GM12878 (cell line): ENCODE results near the gene TUBB4B. TPM values are rescaled to one million over a fixed set of nuclear protein-coding genes. Genes with fewer than 3 reads are reported as not detected.

Experiments used
- DPF2 ChIP-seq: fragments of 450-650 bp; IDR thresholded peaks from 2 replicates; pipeline ENCODE4 v1.6.1; 2017; ENCODE audit warnings: mild to moderate bottlenecking
- MEF2A ChIP-seq: IDR thresholded peaks from 2 replicates; pipeline ENCODE4 v1.6.1; 2011; ENCODE audit warnings: low read depth, mild to moderate bottlenecking, low read length, moderate library complexity; ENCODE audit not compliant: insufficient read depth
- MEF2B ChIP-seq: fragments of 450-650 bp; IDR thresholded peaks from 2 replicates; pipeline ENCODE4 v1.6.1; 2018; ENCODE audit warnings: mild to moderate bottlenecking, moderate library complexity; ENCODE audit not compliant: partially characterized antibody, poor library complexity, severe bottlenecking
- RAD51 ChIP-seq: fragments of 450-650 bp; IDR thresholded peaks from 2 replicates; pipeline ENCODE4 v1.6.1; 2016; ENCODE audit warnings: moderate library complexity, mild to moderate bottlenecking, inconsistent platforms
- RBBP5 ChIP-seq: fragments of 200-600 bp; sonication (generic); conservative IDR thresholded peaks from 2 replicates; pipeline ENCODE4 v1.6.1; 2016
- SPI1 ChIP-seq: IDR thresholded peaks from 2 replicates; pipeline ENCODE4 v1.6.1; 2011; ENCODE audit warnings: low read depth, mild to moderate bottlenecking, low read length, moderate library complexity, borderline replicate concordance; ENCODE audit not compliant: insufficient read depth
- USF2 ChIP-seq: IDR thresholded peaks from 2 replicates; pipeline ENCODE4 v1.6.1; 2011; ENCODE audit warnings: low read depth, low read length, improper control_type of control experiment, borderline replicate concordance
- ZBTB11 ChIP-seq: fragments of 450-650 bp; formaldehyde crosslinking; IDR thresholded peaks from 2 replicates; pipeline ENCODE4 v1.5.0; 2022; ENCODE audit warnings: mild to moderate bottlenecking, missing genetic modification characterization
- ZBTB40 ChIP-seq: fragments of 450-650 bp; IDR thresholded peaks from 2 replicates; pipeline ENCODE4 v1.6.1; 2016; ENCODE audit warnings: mild to moderate bottlenecking, moderate library complexity, borderline replicate concordance
- ZNF217 ChIP-seq: fragments of 450-650 bp; IDR thresholded peaks from 2 replicates; pipeline ENCODE4 v1.6.1; 2017; ENCODE audit warnings: antibody characterized with exemption, mild to moderate bottlenecking
- polyA plus RNA-seq, 11 experiments: library from polyadenylated mRNA; depleted of rRNA in 4 of 11; unstranded in 6 of 11; stranded (reverse) in 5 of 11; fragments of >200 nt; fragmentation: Nextera tagmentation in 4 of 11; fragmentation: Illumina TruSeq in 1 of 11; extraction: Ambion mirVana in 4 of 11; extraction: Trizol in 1 of 11; gene quantifications; 1 replicate in 1 of 11; 2 replicates in 10 of 11; pipeline versions ENCODE4 v1.2.1 to v1.2.3, GENCODE V29; 2011 to 2016; ENCODE audit warnings: inconsistent platforms in 2 of 11, missing spikeins in 2 of 11, low read depth in 1 of 11
- total RNA-seq, 4 experiments: library from RNA; depleted of rRNA in 3 of 4; stranded (reverse); fragments of >200 nt in 3 of 4; fragmentation: Illumina TruSeq in 1 of 4; extraction: Trizol in 1 of 4; gene quantifications; 2 replicates each; pipeline versions ENCODE4 v1.2.1 to v1.2.3, GENCODE V29; 2013 to 2021
- TF ChIP-seq, protein P1 (sequence below): fragments of 450-650 bp; IDR thresholded peaks from 2 replicates; pipeline ENCODE4 v1.6.1; 2017; ENCODE audit warnings: borderline replicate concordance
- TF ChIP-seq, protein P2 (sequence below): fragments of 150-350 bp; IDR thresholded peaks from 2 replicates; pipeline ENCODE4 v1.6.1; 2014; ENCODE audit warnings: mild to moderate bottlenecking, low read depth, low read length
- TF ChIP-seq, protein P3 (sequence below): fragments of 450-650 bp; IDR thresholded peaks from 2 replicates; pipeline ENCODE4 v1.6.1; 2016; ENCODE audit warnings: mild to moderate bottlenecking

TUBB4B gene
- total and polyA plus RNA-seq, 10 of the 15 experiments (the other 5 are each of a cell fraction or from before 2014, with no cell fraction given): 23.0 to 532 (median 254) TPM

DNA sequence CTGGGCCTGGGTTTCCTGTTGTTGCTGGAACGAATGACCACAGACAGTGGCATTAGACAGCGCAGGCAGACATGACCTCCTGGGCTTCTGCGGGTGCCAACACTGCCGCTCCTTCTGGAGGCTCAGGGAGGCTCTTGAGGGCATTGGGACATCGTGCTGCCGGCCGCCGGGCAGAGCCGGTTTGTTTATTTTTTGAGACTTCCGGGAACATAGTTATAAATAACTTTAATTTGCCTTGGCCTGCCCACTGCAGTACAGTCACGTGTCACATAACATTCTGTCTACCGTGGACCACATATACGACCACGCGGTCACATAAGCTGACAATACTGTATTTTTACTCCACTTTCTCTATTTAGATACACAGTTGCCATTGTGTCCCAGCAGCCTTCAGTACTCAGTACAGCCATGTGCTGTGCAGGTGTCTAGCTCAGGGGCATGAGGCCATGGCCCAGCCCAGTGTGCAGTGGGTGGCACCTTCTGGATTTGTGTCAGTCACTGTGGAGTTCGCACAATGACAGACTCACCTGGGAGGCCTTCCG lies 28.2 kb downstream of the TUBB4B start (continued):
- TF ChIP-seq, protein P1, sequence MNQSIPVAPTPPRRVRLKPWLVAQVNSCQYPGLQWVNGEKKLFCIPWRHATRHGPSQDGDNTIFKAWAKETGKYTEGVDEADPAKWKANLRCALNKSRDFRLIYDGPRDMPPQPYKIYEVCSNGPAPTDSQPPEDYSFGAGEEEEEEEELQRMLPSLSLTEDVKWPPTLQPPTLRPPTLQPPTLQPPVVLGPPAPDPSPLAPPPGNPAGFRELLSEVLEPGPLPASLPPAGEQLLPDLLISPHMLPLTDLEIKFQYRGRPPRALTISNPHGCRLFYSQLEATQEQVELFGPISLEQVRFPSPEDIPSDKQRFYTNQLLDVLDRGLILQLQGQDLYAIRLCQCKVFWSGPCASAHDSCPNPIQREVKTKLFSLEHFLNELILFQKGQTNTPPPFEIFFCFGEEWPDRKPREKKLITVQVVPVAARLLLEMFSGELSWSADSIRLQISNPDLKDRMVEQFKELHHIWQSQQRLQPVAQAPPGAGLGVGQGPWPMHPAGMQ: no peak
- TF ChIP-seq MEF2A (peak; percentile 66; the same call in 1 of the 2 replicates), ZBTB11 (no peak), ZNF217 (no peak), ZBTB40 (no peak), SPI1 (no peak), DPF2 (no peak), MEF2B (peak; percentile 60), USF2 (peak; percentile 32), RBBP5 (no peak), RAD51 (peak; percentile 88)
- TF ChIP-seq, protein P2, sequence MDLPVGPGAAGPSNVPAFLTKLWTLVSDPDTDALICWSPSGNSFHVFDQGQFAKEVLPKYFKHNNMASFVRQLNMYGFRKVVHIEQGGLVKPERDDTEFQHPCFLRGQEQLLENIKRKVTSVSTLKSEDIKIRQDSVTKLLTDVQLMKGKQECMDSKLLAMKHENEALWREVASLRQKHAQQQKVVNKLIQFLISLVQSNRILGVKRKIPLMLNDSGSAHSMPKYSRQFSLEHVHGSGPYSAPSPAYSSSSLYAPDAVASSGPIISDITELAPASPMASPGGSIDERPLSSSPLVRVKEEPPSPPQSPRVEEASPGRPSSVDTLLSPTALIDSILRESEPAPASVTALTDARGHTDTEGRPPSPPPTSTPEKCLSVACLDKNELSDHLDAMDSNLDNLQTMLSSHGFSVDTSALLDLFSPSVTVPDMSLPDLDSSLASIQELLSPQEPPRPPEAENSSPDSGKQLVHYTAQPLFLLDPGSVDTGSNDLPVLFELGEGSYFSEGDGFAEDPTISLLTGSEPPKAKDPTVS: no peak
- TF ChIP-seq, protein P3, sequence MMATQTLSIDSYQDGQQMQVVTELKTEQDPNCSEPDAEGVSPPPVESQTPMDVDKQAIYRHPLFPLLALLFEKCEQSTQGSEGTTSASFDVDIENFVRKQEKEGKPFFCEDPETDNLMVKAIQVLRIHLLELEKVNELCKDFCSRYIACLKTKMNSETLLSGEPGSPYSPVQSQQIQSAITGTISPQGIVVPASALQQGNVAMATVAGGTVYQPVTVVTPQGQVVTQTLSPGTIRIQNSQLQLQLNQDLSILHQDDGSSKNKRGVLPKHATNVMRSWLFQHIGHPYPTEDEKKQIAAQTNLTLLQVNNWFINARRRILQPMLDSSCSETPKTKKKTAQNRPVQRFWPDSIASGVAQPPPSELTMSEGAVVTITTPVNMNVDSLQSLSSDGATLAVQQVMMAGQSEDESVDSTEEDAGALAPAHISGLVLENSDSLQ: peak; percentile 34; the same call in 1 of the 2 replicates
